UCSD-AML1 (cell line): Measurements from ENCODE around the gene CHMP4B.
"Not testable (repeated sequence)": the region's sequence is repeated elsewhere in the genome, so short reads cannot be mapped to it uniquely, and the experiment has no call there.

ENCODE experiments used
- DNase-seq: peaks from one replicate; lab custom pipeline; 2025; ENCODE audit not compliant: unreplicated experiment; lab: John Stamatoyannopoulos, UW

The CHMP4B gene

DNA sequence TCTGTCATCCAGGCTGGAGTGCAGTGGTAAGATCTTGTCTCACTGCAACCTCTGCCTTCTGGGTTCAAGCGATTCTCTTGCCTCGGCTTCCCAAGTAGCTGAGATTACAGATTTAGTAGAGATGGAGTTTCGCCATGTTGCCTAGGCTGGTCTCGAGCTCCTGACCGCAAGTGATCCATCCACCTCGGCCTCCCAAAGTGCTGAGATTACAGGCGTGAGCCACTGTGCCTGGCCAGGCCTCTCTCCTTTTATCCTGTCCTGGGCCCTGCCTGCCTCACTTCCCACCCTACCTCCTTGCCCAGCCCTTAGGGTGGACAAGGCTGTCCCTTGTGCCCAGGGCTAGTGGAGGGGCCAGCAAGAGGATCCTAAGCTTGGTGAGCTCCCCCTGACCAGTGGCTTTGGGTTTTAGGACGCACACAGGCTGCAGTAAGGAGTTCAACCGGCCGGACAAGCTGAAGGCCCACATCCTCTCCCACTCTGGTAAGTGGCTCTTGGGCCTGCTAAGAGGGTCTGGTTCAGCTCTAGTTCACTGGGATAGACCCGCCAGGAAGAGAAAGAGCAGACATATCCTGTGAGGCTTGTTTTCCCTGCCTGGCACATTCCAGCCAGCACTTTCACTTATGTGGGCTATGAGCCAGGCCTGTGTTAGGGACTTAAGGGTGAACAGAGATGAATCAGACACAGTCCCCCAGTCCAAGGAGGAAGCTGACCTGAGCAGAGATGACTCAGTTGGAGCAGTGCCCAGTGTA is 21.9 kb upstream of the CHMP4B start:
- no peak for DNase-seq

DNA sequence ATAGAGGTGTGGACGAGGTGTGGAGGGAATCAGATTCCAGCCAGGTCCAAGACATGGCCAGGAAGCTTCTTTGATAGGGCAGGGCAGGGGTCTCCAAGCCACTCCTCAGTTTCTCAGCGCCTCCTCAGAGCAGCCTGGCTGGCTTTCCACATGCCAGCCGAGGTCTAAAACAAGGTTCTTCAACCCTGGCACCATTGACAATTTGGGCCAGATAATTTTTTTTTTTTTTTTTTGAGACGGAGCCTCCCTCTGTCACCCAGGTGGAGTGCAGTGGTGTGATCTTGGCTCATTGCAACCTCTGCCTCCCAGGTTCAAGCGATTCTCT is 21.3 kb upstream of the CHMP4B start:
- DNase-seq: no peak

DNA sequence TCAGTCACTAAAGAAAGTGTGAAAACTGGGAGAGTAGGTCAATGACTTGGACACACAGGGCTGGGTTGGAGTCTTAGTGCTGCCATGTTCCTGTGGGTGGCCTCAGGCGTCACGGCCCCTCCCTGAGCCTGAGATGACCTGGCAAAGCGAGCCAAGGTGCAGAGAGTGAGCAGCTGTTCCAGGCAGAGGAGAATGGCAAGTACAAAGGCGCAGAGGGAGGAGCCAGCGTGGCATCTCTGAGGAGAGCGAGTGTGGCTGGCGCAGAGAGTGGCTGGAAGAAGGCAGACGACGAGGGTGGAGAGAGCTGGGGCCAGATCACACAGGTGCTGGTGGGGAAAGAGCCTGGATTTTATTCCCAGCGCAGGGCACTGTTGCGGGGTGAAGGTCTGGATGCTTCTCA is 20.6 kb upstream of the CHMP4B start:
- DNase-seq: no peak

DNA sequence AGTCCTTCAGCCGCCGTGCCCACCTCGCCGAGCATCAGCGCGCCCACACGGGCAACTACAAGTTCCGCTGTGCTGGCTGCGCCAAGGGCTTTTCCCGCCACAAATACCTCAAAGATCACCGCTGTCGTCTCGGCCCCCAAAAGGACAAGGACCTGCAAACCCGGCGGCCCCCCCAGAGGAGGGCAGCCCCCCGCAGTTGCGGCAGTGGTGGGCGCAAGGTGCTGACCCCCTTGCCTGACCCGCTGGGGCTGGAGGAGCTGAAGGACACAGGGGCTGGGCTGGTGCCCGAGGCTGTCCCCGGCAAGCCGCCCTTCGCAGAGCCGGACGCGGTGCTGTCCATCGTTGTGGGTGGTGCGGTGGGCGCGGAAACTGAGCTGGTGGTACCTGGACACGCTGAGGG is 20.1 kb upstream of the CHMP4B start:
- DNase-seq: no peak

DNA sequence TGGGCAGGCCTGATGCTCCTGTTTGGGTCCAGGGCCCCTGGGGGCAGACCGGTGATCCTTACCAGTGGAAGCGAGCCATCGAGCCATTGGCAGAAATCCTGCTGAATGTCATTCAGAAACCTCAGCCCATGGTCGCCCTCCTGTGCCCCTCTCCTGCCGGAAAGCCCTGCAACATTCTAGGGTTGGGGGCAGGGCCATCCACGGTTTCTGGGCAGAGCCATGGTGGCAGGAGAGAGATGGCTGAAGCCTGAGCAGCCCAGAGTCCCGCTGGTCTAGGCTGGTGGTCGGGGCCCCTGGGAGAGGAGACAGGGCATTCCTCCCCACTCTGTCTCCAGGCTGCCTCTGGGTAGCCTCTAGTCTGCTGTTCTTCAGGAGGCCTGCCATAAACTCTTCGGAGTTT is 19.6 kb upstream of the CHMP4B start:
- DNase-seq: no peak

DNA sequence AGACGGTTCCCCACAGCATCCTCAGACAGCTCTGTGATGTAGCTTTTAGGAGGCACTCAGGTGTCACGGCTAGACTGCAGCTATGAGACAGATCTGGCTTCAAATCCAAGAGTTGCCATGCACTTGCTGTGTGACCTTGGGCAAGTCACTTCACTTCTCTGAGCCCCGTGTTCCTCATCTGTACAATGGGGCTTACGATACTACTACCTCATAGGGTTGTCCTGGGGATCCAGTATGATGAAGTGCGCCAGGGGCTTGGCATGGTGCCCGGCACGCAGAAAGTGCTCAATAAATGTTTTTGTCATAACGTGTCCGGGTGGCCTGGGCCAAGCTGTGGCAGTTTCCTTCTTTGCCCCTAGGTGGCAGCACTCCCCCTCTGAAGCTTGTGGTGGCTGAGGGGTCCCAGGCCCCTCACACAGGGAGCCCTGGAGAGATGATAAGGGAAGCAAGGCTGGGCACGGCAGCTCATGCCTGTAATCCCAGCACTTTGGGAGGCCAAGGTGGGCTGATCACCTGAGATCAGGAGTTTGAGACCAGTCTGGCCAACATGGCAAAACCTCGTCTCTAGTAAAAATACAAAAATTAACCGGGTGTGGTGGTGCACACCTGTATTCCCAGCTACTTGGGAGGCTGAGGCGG is 19.1 kb upstream of the CHMP4B start:
- peak; percentile 26 for DNase-seq

DNA sequence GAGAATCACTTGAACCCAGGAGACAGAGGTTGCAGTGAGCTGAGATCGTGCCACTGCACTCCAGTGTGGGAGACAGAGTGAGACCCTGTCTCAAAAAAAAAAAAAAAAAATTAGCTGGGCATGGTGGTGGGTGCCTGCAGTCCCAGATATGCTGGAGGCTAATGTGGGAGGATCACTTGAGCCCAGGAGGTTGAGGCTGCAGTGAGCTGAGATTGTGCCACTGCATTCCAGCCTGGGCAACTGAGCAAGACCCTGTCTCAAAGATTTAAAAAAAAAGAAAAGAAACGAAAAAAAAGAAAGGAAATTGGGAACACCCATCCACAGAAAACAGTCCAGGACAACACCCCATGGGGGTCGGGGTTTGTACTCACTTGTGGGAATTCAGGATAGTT is 18.6 kb upstream of the CHMP4B start:
- not testable (repeated sequence) for DNase-seq

DNA sequence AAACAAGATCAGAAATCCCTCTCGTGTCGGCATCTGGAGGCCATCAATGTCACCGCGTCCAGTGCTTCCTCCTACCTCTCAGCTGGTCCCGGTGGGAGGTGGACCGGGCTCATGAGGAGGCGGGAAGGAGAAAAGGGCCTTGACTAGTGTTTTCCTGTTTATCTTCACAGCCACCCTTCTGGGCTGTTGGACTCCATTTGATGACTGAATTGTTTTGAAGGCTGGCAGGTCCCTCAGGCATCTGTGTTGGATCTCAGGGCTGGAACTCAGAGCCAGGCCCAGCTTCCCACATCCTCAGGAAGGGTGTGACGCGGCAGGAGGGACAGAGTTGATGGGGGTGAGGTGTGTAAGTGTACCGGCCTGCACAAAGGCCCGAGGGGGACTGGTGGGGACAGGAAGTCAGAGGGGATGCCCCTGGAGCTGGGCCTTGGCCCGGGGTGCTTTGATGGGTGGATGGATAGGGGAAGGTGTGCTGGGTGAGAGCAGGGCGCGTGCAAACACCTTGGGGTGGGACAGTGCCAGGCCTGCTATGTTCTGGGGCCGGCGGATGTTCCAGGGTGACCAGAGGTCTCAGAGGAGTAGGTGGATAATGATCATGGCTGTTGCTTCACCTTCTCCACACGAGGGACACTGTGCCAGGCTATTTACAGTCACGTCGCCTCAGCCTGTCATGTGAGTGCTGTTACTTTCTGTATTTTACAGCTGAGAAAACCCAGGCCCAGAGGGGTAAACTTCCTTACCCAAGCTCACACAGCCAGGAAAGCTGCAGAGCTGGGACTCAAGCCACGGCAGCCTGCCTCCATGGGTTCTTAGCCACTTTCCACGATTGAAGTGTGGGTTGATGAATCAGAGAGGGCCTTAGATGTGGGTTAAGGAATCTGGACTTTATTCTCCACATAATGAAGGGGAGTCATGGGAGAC is 17.9 kb upstream of the CHMP4B start:
- DNase-seq: peak; percentile 44

DNA sequence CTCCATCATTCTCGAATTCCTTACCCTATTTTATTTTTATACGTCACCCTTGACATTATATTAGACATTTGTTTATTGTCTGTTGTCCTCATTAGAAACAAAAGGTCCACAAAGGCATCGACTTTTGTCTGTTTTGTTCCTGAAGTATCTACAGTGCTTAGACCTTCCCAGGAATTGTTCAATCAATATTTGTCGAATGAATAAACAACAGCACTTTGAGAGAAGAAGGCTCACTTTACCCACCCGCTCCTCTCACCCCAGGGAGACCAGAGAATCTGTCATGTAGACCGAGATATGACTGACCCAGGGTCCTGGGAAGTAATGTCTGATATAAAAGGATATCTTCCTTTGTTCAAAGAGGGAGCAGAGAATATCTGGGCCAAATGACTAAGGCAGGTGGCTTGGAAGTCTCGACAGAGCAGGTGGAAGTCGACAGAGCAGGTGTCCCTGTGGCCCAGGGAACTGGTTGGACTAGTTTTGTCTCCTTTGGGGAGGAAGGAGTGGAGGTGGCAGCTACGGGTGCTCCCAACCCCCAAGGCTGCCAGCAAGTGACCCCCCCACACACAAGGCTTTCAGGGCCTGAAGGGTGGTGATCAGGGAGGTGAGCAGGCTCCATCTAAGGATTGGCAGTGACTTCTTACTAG is 14.8 kb upstream of the CHMP4B start:
- DNase-seq: no peak

DNA sequence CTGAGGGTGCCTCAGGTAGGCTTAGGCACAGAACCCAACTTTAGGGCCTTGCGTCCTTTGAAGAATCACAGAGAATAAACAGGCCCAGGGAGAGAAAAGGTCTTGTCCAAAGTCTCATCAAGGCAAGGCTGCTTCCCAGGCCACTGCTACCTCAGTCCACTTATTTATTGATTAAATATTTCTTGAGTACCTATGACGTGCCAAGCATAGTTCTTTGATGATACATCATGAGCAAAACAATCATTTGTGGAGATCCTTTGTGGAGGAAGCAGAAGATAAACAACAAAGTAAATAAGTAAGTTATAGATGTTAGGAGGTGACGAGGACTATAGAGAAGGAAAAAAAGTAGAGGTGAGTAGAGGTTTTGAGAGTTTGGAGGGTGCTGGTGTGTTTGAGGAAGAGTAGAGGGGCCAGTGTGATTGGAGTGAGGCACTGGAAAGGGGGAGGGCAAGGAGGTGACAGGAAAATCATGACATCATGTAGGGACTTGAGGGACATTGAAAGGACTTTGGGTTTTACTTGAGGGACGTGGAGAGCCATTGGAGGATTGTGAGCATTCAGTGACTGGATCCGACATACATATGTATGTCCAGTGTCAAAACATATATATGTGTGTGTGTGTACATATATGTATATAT is 14.1 kb upstream of the CHMP4B start:
- DNase-seq: no peak

DNA sequence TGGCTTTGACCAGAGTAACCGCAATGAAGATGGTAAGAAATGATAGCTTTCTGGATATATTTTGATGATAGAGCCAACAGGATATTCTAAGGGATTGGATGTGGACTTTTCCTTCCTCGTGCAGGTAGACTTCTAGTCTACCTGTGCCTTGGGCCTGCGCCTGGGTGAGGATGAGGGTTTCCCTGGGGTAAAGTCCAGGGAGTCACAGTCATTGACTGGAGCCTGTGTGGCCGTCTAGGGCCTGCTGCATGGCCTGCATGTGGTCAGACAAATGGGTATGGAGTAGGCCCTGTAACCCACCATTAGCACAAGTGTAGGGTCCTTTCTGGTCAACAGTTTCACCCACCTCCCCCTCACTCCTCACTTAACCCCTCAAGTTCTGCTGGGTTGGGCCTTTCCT is 12.7 kb upstream of the CHMP4B start:
- DNase-seq: no peak

DNA sequence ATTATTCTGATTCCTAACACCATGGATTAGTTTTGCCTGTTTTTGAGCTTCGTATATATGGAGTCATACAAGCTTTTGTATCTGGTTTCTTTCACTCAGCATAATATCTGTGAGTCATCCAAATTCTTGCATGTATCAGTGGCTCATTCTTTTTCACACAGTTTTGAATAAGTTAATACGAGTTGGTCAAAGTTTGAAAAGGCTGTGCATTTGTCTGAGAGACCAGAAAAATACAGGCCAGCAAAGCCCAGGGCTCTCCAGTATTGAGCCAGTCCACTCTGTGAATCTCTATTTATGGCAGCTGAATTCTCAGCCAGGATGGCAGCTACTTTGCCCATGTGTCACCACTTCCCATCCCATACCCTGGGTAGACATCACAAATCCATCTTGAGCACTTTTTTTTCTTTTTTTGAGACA is 7.2 kb upstream of the CHMP4B start:
- DNase-seq: no peak

DNA sequence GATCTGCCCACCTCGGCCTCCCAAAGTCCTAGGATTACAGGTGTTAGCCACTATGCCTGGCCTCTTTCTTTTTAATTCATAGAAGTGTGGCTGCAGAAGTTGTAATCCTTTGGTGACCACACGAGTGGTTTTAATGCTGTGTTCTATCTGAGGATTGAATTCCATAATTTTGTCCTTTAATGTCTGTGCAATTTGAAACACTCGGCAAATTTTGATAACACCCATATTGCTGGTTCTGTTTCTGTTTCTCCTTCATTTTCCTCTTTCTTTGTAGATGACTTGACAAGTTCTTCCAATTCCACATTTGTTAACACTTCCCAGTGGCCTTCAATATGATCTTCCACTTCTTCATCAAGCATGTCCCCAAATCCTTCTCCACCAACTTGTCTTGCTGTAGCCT is 2.8 kb upstream of the CHMP4B start:
- no peak for DNase-seq

DNA sequence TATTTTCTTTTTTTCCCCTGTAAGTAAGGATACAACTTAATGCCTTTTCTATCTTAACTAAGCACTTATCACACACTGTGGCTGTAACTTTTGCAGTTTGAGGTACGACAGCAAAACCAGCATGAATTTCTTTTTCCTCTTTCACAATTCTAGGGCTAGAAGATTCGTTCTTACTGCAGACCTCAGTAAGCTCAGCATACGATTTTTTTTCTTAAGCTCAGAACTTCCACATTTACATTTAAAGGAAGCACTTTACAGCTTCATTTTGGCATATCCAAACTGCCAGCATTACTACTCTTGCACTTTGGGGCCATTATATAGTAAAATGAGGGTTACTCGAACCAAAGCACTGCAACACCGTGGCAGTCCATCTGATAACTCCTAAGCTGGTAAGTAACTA is 889 bp upstream of the CHMP4B start:
- DNase-seq: no peak

DNA sequence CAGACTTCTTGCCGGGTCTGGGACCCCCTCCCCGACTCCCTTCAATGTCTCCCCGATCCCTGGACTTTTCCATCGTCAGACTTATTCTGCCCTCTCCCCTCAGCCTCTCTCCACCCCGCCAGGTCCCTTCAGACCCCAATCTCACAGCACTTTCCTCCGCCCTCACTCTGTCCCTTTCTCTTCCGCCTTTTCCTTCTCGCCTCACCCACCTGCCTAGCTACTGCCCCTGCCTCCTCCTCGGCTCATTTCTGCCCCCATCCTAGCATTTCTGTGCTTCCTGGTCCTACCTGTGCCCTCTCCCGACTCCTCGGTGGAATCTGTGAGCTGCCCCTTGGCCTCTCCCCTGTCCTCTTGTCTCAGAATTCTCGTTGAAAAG is 616 bp downstream of the CHMP4B start:
- no peak for DNase-seq

DNA sequence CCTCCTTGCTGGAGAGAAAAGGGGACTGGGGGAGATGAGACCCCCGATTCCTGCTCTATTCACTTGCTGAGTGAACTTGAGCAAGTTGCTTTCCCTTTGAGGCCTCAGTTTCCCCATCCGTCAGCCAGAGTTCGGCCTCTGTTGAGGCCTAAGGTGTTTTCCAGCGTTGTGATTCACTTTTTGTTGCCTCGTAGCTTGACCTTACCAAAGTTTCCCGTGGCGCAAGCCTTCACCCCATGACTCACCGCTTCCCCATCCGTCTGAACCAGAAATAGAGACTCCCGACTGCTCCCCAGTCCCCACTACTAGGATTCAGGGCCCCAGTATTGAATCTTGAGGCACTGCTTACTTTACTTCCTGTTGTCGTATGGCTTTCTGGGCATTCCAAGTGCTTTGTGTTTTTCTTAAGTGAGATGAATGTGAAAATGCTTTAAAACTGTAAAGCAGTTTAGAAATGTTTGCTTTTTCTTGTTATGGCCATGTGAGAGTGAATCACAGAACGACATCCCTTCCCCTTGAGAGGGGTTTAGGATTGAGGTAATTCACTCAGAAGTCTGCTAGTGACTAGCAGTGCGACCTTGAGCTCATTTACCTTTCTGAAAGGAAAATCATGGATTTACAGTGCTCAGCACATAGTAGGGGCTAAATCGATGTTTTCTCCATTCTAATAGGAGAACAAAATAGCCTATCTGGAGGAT is 1.2 kb downstream of the CHMP4B start:
- DNase-seq: peak; percentile 43

DNA sequence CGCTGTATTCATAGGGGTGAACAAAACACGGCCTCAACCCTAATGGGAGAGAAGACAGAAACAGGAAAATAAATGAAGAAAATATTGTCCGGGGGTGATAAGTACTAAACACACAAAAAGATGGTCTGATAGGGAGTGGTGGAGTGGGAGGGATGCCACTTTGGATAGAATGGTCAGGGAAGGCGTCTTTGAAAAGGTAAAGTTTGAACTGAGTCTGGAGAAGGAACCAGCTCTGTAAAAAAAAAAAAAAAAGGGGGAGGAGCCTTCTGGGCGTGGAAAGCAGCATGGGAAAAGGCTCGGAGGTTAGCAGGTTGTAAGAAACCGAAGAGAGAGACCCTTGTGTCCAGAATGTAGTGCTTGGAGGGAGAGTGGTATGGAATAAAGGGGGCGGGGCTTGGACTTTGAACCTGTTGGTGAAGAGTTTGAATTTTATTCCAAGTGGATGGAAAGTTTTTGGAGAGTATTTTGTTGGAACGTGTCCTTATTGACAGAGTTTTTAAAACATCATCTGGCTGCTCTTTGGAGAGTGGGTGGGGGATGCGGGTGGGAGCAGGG is 1.8 kb downstream of the CHMP4B start:
- DNase-seq: no peak

DNA sequence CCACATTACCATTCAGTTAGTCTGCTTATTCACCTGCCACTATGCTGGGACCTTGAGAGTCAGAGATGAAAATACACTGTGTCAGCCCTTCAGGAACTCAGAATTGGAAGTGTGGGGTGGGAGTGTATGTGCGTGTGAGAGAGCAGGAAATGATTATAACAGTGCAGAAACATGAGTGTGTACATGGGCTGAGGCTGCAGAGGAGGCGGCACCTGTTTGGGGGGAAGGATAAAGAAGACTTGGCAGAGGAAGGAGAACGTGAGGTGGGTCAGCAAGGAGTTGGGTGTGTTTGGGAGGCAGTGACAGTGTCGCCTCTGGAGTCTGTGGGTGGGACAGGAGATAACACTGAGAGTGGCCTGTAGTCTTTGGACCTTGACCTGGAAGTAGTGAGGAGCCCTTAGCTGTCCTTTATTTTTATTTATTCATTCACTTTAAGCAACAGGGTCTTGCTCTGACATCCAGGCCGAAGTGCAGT is 3.1 kb downstream of the CHMP4B start:
- DNase-seq: no peak

DNA sequence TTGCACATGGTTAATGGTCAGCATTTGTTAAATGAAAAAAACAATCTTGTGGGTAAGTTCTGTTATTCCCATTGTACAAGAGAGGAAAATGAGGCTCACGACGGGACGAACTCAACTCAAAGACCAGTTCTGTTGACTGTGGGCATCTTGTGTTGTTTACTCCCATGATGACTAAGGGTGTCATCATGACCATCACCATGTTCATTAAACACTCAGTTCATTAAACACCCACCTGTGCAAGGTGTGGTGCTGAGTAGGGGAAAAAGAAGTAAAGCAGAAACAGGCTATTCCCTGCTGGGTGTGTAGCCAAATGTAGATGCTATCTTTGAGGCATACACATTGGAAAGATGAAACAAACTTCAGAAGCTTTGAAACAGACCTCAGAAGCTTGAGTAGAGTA is 4.5 kb downstream of the CHMP4B start:
- DNase-seq: no peak

DNA sequence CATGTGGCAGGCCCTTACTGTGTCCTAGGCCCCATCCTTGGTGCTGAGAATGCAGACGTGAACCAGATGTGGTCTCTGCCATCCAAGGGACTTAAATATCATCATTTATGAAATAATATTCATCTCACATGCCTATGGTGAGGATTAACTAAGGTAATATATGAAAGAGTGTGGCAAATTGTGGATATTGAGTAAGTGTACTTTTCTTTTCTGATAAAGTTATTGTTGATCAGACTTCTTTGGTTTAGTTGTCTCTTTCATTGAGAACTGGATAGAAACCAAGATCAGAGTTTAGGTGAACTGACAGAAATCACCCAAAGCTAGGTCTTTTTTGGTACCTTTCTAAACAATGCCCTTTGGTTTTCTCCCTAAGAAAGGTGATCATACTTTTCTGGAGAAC is 5.0 kb downstream of the CHMP4B start:
- no peak for DNase-seq
